PC-3 (cell line): ENCODE data around the gene ACY1. TPM values are rescaled to one million over a fixed set of nuclear protein-coding genes. Genes with fewer than 3 reads are reported as not detected.

Experiments used
- ATAC-seq: fragments of 200-7000 bp; cut with Tn5 transposase; 2 replicates; pipeline ENCODE4 v1.9.1; 2020; ENCODE audit warnings: mild to moderate bottlenecking, moderate library complexity
- BruUV-seq: library from RNA; stranded (reverse); fragments of 400-500 nt; replicated peaks from 2 replicates; lab custom pipeline; 2021; lab: Mats Ljungman, UMichigan
- CTCF ChIA-PET: fragments of 300-600 bp; sonication (Branson Sonifier 250); formaldehyde crosslinking; loops from one replicate; lab custom pipeline; 2022; ENCODE audit warnings: antibody characterized with exemption; lab: Charles Lee
- POLR2A ChIA-PET: fragments of 300-600 bp; sonication (Branson Sonifier 250); formaldehyde crosslinking; loops from one replicate; lab custom pipeline; 2022; ENCODE audit warnings: antibody characterized with exemption; ENCODE audit not compliant: unreplicated experiment; lab: Charles Lee
- DNase-seq: peaks from one replicate; pipeline ENCODE4 v3.0.0-alpha.2; 2015
- H2AFZ ChIP-seq: fragments of 300-600 bp; sonication (generic); 2 replicates; pipeline ENCODE4 v1.6.0; 2016; ENCODE audit warnings: antibody characterized with exemption, low read length
- H3F3A ChIP-seq: fragments of 300-600 bp; sonication (generic); one replicate; pipeline ENCODE4 v1.6.0; 2017; ENCODE audit warnings: antibody characterized with exemption, low read length, control low read depth, mild to moderate bottlenecking; ENCODE audit not compliant: unreplicated experiment
- H3K27ac ChIP-seq: fragments of 300-600 bp; sonication (generic); 2 replicates; pipeline ENCODE4 v1.5.1; 2016; ENCODE audit warnings: mild to moderate bottlenecking, low read length
- H3K27me3 ChIP-seq: fragments of 300-600 bp; sonication (generic); 2 replicates; pipeline ENCODE4 v1.6.1; 2016; ENCODE audit warnings: low read length, mixed read lengths
- H3K36me3 ChIP-seq: fragments of 300-600 bp; sonication (generic); 2 replicates; pipeline ENCODE4 v1.6.1; 2016; ENCODE audit warnings: low read depth, mixed run types, low read length, mixed read lengths
- H3K4me1 ChIP-seq: fragments of 300-600 bp; sonication (generic); 2 replicates; pipeline ENCODE4 v1.5.1; 2016; ENCODE audit warnings: low read length; ENCODE audit not compliant: insufficient read depth
- H3K4me2 ChIP-seq: fragments of 300-600 bp; sonication (generic); 2 replicates; pipeline ENCODE4 v1.6.0; 2016; ENCODE audit warnings: low read length
- H3K4me3 ChIP-seq: fragments of 300-600 bp; sonication (generic); 2 replicates; pipeline ENCODE4 v1.5.1; 2016; ENCODE audit warnings: mild to moderate bottlenecking, low read length, mixed read lengths
- H3K79me2 ChIP-seq: fragments of 300-600 bp; sonication (generic); 2 replicates; pipeline ENCODE4 v1.6.1; 2017; ENCODE audit warnings: low read length, mixed read lengths
- H3K9ac ChIP-seq: fragments of 300-600 bp; sonication (generic); 2 replicates; pipeline ENCODE4 v1.6.0; 2016; ENCODE audit warnings: mild to moderate bottlenecking, low read length
- H3K9me2 ChIP-seq: fragments of 300-600 bp; sonication (generic); replicated peaks from 2 replicates; pipeline ENCODE4 v1.6.1; 2016; ENCODE audit warnings: mixed run types, low read length, mixed read lengths
- H3K9me3 ChIP-seq: fragments of 300-600 bp; sonication (generic); 2 replicates; pipeline ENCODE4 v1.6.1; 2016; ENCODE audit warnings: low read length, mixed read lengths
- H4K20me1 ChIP-seq: fragments of 300-600 bp; sonication (generic); 2 replicates; pipeline ENCODE4 v1.6.1; 2016; ENCODE audit warnings: low read length, mixed read lengths
- EZH2 ChIP-seq: fragments of 300-600 bp; sonication (generic); IDR thresholded peaks from one replicate; pipeline ENCODE4 v1.6.1; 2017; ENCODE audit warnings: antibody characterized with exemption, mild to moderate bottlenecking, low read length; ENCODE audit not compliant: unreplicated experiment
- EZH2phosphoT487 ChIP-seq: fragments of 300-600 bp; sonication (generic); IDR thresholded peaks from 2 replicates; pipeline ENCODE4 v1.6.1; 2018; ENCODE audit warnings: mild to moderate bottlenecking, antibody characterized with exemption, low read length, borderline replicate concordance
- intact Hi-C: fragments of 100-400 bp; cut with micrococcal nuclease; formaldehyde crosslinking; loops from 2 replicates; pipeline ENCODE4 v1.9.0; 2023
- total RNA-seq: library from RNA; depleted of rRNA; stranded (reverse); fragments of >200 nt; gene quantifications from 2 replicates; pipeline ENCODE4 v1.2.3, GENCODE V29; 2014
- TF ChIP-seq, protein P1 (sequence below): fragments of 300-600 bp; sonication (generic); conservative IDR thresholded peaks from 2 replicates; pipeline ENCODE4 v1.5.1; 2017; ENCODE audit warnings: antibody characterized with exemption, low read depth, mild to moderate bottlenecking, low read length

Gene ACY1
- total RNA-seq, 1 experiment from 2014 or later = 71.3 TPM

DNA sequence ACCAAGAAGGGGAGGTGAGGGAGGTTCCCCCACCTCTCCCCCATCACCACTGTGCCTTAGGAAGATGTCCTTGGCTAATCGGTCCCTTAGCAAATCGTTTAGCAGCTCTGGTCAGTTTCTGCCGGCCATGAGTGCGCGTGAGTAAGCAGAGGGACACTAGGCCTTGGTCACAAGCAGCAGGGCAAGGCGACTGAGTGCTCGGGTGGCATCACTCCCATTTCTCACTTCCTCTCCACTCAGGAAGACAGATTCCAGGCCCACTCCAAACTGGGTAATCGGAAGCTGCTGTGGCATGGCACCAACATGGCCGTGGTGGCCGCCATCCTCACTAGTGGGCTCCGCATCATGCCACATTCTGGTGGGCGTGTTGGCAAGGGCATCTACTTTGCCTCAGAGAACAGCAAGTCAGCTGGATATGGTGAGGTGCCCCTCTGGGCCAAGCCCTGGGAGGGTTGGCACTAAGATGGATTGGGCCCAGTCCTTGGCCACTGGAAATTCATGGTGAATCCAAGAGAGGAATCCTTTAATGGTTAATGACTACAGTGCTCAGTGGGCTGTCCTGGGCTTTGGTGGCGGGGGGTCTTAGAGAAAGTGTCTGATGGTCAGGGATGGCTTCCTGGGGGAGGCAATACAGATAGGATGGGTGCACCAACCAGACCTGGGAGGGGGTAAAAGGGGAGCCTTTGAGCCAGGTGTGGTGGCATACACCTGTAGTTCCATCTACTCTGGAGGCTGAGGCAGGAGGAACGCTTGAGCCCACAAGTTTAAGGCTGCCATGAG is 37.2 kb upstream of the ACY1 start:
- Histone ChIP-seq H3K9me3 (no peaks in the 10 kb centered on the region), H3K4me1 (peaks cover 14% of the 10 kb centered on the region), H3K27ac (no peak overlapping the region), H4K20me1 (no peaks in the 10 kb centered on the region), H3K27me3 (no peaks in the 10 kb centered on the region), H3K36me3 (no peaks in the 10 kb centered on the region), H3K4me2 (no peak overlapping the region), H2AFZ (no peak overlapping the region), H3K9me2 (no peaks in the 10 kb centered on the region), H3K79me2 (peaks cover 6% of the 10 kb centered on the region), H3K9ac (no peak overlapping the region), H3F3A (no peaks in the 10 kb centered on the region), H3K4me3 (no peak overlapping the region)
- no TSS peak for BruUV-seq
- no peak for TF ChIP-seq EZH2
- intact Hi-C loops = no loop called here
- ATAC-seq (no peak), DNase-seq (no peak)
- CTCF ChIA-PET = no interaction called here
- POLR2A ChIA-PET = no interaction called here

DNA sequence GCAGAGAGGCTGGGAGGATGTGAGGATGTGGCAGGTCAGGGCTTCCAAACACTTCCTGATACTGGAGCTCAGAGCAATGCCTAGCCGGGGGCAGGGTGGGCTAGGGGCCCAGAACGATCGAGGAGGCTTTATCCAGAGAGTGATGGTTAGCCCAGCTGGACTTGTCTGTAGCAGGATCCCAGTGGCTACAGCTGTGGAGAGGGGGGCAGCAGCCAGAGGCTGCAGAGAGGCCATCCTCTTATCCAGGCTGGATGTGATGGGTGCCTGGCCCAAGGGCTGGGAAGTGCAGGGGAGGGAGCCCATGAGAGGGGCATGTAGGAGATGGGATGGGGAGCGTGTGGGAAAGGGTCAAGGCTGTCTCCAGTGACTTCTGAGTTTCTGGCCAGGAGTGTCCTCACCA is 36.5 kb upstream of the ACY1 start:
- CTCF ChIA-PET = no interaction called here
- POLR2A ChIA-PET = no interaction called here

DNA sequence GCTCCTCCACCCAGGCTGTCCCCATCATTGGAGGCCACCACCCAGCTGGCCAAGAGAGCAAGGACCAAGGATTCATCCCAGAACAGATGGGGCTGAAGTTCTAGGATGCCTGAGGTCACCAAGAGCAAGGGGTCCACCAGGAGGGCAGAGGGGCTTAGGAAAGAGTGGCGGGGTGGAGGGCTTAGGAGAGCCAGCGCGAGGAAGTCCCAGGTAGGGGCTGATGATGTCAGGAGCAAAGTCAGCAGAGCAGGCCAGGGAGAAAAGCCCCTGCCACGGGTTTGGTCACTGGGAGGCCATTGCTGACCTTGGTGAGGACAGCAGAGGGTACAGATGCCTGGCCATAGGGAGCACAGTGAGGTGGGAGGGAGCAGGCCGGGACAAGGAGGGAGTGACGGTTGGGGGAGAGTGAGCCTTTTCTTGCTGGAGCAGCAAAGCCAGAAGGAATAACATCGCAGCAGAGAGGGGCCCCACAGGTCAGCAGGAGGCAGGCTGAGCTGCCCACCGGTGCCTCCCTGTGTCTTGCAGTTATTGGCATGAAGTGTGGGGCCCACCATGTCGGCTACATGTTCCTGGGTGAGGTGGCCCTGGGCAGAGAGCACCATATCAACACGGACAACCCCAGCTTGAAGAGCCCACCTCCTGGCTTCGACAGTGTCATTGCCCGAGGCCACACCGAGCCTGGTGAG is 36.0 kb upstream of the ACY1 start:
- no peaks in the 10 kb centered on the region for H4K20me1 ChIP-seq
- POLR2A ChIA-PET = no interaction called here
- CTCF ChIA-PET = no interaction called here

More for the DNA sequence above, 36.5 kb upstream of the ACY1 start:
- H3K4me3 ChIP-seq = no peak overlapping the region
- no peaks in the 10 kb centered on the region for H3K27me3 ChIP-seq
- ATAC-seq = no peak
- no peaks in the 10 kb centered on the region for H3K9me2 ChIP-seq
- H4K20me1 ChIP-seq = no peaks in the 10 kb centered on the region
- intact Hi-C loops = no loop called here
- DNase-seq = no peak
- H3K36me3 ChIP-seq = no peaks in the 10 kb centered on the region
- H3K27ac ChIP-seq = no peak overlapping the region
- H3K4me2 ChIP-seq = no peak overlapping the region
- no peaks in the 10 kb centered on the region for H3K9me3 ChIP-seq
- BruUV-seq = no TSS peak
- H3F3A ChIP-seq = no peaks in the 10 kb centered on the region
- peaks cover 14% of the 10 kb centered on the region for H3K4me1 ChIP-seq
- no peak for TF ChIP-seq EZH2
- TF ChIP-seq, protein P1, sequence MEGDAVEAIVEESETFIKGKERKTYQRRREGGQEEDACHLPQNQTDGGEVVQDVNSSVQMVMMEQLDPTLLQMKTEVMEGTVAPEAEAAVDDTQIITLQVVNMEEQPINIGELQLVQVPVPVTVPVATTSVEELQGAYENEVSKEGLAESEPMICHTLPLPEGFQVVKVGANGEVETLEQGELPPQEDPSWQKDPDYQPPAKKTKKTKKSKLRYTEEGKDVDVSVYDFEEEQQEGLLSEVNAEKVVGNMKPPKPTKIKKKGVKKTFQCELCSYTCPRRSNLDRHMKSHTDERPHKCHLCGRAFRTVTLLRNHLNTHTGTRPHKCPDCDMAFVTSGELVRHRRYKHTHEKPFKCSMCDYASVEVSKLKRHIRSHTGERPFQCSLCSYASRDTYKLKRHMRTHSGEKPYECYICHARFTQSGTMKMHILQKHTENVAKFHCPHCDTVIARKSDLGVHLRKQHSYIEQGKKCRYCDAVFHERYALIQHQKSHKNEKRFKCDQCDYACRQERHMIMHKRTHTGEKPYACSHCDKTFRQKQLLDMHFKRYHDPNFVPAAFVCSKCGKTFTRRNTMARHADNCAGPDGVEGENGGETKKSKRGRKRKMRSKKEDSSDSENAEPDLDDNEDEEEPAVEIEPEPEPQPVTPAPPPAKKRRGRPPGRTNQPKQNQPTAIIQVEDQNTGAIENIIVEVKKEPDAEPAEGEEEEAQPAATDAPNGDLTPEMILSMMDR = no peak
- TF ChIP-seq EZH2phosphoT487 = no peak
- H3K9ac ChIP-seq = no peak overlapping the region
- H3K79me2 ChIP-seq = no peaks in the 10 kb centered on the region
- no peak overlapping the region for H2AFZ ChIP-seq

More for the DNA sequence above, 36.0 kb upstream of the ACY1 start:
- no TSS peak for BruUV-seq
- no peaks in the 10 kb centered on the region for H3K79me2 ChIP-seq
- H2AFZ ChIP-seq = no peak overlapping the region
- no peak for TF ChIP-seq EZH2
- TF ChIP-seq EZH2phosphoT487 = no peak
- TF ChIP-seq, protein P1 = no peak
- H3K27ac ChIP-seq = no peak overlapping the region
- H3K4me1 ChIP-seq = peaks cover 12% of the 10 kb centered on the region
- no peaks in the 10 kb centered on the region for H3F3A ChIP-seq
- H3K9me3 ChIP-seq = no peaks in the 10 kb centered on the region
- no peak overlapping the region for H3K4me3 ChIP-seq
- intact Hi-C loops = no loop called here
- no peak overlapping the region for H3K9ac ChIP-seq
- no peaks in the 10 kb centered on the region for H3K36me3 ChIP-seq
- ATAC-seq (no peak), DNase-seq (no peak)
- no peaks in the 10 kb centered on the region for H3K9me2 ChIP-seq
- H3K27me3 ChIP-seq = no peaks in the 10 kb centered on the region
- no peak overlapping the region for H3K4me2 ChIP-seq
